IPS-18c (cell line): ENCODE data around the gene CYS1.
A peak's percentile ranks its signal among the peaks of the same experiment; 100 is the strongest.
"Not testable (repeated sequence)": the region's sequence is repeated elsewhere in the genome, so short reads cannot be mapped to it uniquely, and the experiment has no call there.

Experiments used
- H3K4me3 ChIP-seq: 2 replicates; pipeline ENCODE4 v1.7.0; 2013; ENCODE audit warnings: low read depth, mild to moderate bottlenecking, low read length, moderate library complexity; ENCODE audit not compliant: insufficient read depth
- H3K9me3 ChIP-seq: one replicate; pipeline ENCODE4 v1.6.1; 2013; ENCODE audit warnings: mild to moderate bottlenecking, low read length, moderate library complexity; ENCODE audit not compliant: control insufficient read depth, insufficient read depth

Gene CYS1

DNA sequence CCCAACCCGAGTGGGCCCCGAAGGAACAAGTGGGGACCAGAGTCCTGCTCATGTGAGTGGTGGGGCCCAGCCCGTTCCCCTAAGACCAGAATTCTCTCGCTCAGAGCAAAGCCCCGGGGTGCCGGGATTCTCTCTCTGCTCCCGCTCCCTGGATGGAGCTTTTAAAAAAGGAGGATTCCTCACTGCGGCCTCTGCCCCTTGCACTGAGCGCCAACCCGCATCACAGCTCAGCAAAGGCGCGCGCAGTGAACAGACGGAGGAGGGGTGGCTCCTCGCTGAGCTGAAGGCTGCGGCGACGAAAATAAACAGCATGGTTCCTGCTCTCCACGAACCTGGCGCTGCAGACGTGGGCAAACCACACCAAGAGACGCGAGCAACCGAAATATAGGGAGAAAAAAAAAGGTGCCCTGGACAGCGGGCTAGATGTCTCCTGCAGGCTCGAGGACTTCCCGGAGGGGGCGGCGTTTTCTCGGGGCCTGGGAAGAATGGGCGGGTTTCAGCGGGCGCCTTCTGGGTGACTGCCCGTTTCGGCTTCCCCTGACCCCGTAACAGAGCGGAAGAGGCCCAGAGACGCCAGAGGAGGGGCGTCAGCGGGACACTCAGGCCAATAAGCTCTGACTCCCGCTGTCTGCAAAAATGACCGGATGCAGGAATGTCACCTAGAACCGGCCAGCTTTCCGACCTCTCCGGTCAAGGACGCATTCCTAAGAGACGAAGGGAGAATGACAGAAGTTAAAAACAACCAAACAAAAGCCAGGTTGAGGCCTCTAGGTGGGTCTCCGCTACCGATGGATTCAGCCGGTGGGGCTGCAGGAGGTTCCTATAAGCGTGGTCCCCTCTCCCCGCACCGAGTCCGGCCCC lies 37.7 kb downstream of the CYS1 start:
- no peaks in the 10 kb centered on the region for H3K9me3 ChIP-seq

DNA sequence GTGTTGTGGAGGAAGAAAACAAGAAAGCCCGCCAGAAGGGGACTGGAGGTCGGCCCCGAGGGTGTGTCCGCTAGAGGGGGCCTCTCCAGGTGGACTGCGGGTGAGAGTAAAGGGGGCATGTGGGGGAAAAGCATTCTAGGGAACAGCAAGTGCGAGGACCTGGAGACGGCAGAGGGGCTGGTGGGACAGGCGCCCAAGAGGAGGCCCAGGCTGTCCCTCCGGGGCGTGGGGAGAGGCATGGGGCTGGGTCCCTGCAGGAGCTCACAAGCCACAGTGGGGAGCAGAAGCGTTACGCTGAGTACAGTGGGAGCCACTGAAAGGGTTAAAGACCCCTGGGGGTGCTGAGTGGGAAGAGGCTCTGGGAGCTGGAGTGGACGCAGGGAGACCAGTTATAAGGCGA lies 38.5 kb downstream of the CYS1 start:
- H3K9me3 ChIP-seq, result no peaks in the 10 kb centered on the region
- H3K4me3 ChIP-seq, result no peak overlapping the region

More for the DNA sequence above, 37.7 kb downstream of the CYS1 start:
- peak overlapping the region; percentile 51 for H3K4me3 ChIP-seq

DNA sequence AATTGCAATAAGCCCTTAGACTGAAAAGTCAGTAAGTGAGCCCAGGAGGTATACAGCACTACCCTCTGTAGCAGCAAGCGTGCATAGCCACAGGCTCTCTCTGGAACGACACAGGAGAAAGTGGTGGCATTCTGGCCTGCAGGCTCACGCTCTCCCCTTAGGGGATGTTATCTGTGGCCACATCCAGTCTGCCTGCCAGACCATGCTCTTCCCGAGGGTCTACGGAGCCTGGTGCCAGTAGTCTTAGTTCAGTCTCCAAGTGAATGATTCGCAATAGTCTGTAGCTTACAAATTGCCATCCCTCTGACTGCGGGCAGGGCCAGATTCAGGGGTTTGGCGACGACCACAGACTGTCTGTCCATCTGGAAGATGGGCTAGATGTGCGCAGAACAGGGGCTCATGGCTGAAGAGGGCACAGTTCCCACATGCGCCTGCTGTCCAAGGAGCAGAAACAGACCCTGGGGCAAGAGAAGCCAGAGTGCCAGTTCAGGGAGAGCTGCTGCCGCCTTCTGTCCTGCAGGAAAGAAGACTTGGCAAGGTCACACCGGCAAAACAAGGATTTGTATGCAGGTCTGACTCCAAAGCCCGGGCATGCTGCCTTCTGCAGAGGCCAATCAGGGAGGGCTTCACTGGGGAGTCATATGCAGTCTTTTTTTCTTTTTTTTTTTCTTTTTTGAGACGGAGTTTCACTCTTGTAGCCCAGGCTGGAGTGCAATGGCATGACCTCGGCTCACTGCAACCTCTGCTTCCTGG lies 40.4 kb downstream of the CYS1 start:
- no peaks in the 10 kb centered on the region for H3K9me3 ChIP-seq
- no peak overlapping the region for H3K4me3 ChIP-seq

DNA sequence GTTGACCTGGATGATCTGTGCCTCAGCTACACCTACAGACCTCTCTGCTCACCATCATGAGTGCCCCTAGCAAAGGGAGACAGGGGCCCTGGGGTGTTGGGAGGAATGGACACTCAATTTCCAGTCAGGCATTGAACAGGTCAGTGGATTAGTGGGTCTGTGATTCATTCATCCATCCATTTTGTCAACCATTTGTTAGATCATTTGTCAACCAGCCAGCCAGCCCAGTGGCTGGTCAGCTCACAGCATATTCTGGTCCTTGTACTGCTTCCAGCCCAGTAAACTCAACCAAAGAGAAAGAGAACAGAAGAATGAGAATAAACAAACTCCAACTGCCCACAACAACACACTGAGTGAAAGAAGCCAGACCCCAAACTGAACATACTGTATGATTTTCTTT lies 41.5 kb downstream of the CYS1 start:
- Histone ChIP-seq H3K9me3 (no peaks in the 10 kb centered on the region), H3K4me3 (no peak overlapping the region)

DNA sequence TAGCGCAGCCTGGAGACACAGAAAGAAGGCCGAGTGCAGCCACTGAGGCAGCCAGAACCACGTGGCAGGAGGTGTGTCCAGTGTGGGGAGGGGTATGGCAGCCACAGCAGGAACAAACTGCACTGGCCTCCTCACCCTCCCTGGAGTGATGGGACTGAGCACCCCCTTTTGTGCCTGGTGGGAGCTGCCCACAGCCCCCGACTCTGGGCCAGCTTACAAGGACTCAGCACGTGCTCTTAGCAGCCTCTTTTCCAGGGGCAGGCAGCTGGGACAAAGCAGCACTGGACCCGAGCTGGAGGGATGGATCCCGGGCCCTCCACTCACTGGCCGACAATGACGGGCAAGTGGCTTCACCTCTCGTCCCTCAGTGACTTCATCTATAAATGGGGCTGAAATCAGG lies 42.1 kb downstream of the CYS1 start:
- no peak overlapping the region for H3K4me3 ChIP-seq
- no peaks in the 10 kb centered on the region for H3K9me3 ChIP-seq

DNA sequence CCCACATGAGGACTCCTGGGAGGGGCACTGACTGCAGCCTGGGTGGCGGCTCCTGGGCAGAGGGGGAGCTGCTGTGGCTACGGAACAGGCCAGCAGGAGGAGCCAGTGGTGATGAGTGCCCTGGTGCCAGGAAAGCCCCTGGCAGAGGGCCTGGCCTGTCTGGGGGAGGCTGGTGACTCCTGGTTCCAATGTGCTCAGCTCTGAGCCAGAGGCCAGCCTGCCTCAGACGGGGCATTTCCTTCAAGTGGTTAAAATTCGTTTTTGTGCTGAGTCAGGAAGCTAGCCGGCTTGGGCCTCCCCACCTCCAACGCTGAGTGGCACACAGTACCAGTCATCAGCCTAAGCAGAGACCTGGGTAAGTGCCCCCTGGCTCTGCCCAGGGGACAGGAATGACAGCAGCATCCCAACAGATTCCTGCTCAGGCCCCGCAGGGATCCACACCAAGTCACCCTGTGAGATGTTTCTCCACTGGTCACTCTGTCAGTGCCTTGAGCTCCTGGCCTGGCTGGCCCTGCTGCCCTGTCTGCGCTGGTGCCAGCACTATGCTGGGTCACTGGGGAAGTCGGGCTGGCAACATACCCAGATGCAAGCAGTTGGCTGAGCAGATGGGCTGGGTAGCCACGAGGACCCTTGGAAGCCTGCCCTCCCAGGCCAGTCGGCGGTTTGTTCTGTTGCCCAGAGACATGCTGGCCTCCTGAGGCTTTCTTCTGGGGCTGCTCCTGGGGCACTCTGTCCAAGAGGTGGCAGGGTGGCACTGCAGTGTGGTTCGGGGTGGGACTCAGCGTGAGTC lies 43.9 kb downstream of the CYS1 start:
- H3K4me3 ChIP-seq, result no peak overlapping the region
- no peaks in the 10 kb centered on the region for H3K9me3 ChIP-seq

DNA sequence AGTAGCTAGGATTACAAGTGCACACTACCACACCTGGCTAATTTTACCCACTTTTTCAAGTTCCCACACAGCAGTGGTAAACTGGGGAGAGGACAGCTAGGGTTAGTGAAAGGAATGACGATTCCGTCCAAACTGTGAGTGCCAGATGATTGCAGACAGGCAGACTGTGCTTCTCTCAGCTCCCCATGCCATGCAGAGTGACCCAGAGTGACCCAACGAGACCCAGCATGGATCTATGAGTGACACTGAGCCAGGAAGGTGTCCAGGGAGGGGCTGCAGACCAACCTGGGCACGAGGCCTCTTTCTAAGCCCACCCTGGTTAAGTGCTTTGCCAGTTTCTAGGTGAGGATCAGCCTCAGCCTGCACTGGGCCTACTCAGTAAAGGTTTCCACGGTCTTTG lies 44.6 kb downstream of the CYS1 start:
- Histone ChIP-seq H3K4me3 (no peak overlapping the region), H3K9me3 (no peaks in the 10 kb centered on the region)

DNA sequence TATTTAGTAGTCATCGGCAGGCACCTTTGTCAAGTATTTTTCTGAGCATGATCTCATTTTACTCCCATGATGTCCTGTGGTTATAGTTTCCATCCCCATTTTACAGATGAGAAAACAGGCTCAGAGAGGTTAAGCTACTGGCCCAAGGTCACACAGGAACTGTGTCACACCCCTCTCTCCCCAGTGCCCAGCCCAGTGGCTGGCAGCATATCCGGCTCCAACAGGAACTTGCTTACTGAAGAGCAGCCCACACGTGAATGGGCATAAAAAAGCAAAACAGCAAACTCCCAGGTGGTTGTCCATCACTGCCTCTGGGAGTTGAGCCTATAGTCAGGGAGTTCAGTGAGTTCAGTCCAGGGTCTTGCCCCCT lies 45.2 kb downstream of the CYS1 start:
- H3K4me3 ChIP-seq, result no peak overlapping the region
- no peaks in the 10 kb centered on the region for H3K9me3 ChIP-seq

DNA sequence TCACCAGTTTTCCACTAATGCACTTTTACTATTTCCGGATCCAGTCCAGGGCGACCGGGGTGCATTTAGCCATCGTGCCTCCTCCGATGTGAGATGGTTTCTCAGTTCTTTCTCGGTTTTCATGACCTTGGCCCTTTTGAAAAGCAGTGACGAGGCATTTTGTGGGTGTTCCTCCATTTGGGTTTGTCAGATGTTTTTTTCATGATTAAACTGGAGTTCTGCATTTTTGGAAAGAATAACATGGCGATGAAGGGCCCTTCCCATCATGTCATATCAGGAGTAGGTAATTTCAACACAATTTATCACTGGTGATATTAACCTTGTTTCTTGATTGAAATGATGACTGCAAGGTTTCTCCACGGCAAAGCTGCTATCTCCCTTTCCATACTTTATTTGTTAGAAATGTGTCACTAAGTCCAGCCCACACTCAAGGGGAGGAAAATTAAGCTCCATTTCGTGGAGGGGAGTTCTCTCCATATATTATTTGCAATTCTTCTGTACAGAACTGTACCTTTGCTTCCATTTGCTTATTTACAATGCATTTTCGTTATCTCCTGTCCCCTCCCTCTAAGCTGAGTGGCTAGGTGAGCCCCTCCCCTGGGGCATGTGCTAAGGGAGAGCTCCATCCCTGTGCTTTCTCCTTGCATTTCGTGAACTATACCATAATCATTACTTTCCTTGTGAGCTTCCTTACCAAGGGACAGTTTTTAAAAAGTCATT lies 45.7 kb downstream of the CYS1 start:
- Histone ChIP-seq H3K9me3 (no peaks in the 10 kb centered on the region), H3K4me3 (no peak overlapping the region)

DNA sequence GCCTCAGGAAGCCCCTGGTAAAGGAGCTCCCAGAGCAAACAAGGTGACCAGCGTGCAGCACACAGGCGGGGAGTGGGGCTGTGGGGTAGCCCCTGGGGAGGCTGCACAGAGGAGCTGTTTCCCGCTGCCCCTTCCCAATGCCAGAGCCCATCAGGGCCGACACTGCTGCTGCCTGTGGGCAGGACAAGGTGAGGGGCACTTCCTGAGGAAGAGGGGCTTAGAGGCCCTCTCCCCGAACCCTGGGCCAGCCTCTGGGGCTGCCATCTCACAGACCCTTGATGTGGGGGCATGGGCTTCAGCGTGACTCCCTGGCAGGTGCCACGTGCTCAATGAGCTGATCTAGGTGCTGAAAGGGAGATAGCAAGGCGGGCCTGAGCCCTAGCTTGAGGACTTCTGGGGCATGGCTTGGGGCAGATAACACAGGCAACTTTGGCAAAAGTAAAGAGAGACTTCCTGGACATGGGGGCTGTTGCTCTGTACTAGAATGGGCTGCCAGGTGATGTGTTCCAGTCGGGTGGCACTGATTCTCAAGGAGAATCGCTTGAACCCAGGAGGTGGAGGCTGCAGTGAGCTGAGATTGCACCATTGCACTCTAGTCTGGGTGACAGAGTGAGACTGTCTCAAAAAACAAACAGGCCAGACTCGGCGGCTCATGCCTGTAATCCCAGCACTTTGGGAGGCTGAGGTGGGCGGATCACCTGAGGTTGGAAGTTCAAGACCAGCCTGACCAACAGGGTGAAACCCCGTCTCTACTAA lies 46.8 kb downstream of the CYS1 start:
- no peak overlapping the region for H3K4me3 ChIP-seq
- no peaks in the 10 kb centered on the region for H3K9me3 ChIP-seq

DNA sequence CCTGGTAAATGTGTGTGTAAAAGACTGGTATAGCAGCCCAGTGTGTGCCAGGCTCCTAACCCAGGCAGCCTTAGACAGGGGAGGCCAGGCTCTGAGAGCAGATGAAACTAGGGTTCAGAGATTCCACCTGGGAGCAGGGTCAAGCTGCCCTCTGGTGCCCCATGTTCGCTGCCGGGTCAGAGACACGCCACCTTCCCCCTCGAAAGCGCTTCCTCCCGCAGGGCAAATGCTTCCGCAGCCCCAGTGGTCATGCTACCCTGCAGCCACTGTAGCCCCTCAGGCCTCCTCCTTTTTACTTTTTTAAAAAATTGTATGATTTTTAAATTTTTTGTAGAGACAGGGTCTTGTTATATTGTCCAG lies 47.5 kb downstream of the CYS1 start:
- H3K4me3 ChIP-seq, result no peak overlapping the region
- H3K9me3 ChIP-seq, result no peaks in the 10 kb centered on the region

DNA sequence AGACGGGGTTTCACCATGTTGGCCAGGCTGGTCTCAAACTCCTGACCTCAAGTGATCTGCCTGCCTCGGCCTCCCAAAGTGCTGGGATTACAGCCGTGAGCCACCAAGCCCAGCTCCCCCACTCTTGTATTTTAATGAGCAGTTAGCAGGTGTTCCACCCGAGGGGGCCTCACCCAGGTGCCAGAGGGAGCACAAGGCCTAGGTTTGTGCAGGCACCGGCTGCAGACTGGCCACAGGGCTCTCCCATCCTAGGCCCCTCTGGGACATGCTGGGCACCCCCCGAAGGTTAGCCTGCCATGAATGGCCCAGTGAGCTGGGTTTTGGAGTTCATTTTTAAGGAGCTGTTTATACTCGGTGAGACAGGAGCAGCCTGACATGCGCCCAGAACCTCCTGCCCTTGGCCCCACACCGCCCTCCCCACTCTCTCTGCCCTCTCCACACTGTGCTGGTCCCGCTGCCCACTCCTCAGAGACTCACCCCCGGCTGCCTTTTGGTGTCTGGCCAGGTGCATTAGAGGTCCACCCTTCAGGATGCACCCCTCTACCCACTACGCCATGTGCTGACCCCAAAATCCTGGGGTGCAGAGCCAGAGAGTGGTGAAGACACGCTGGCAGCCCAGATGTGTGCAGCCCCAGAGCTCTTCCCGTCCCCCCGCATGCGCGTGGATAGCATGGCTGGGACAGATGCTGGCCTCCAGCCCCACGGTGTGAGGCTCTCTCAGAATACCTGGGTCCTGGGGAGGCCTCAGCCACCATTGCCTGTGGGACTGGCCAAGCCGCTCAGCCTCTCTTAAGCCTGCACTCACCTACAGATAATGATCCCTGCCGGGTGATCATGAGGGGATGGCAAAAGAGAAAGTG lies 48.1 kb downstream of the CYS1 start:
- H3K4me3 ChIP-seq, result no peak overlapping the region
- no peaks in the 10 kb centered on the region for H3K9me3 ChIP-seq

DNA sequence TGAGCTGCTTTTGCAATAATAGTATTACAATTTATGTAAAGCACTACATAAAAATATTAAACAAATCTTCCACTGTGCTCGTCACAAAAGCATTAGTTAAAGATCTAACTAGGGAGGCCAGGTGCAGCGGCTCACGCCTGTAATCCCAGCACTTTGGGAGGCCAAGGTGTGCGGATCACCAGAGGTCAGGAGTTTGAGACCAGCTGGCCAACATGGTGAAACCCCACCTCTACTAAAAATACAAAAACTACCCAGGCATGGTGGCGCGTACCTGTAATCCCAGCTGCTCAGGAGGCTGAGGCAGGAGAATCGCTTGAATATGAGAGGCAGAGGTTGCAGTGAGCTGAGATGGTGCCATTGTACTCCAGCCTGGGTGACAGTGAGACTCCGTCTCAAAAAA lies 49.4 kb downstream of the CYS1 start:
- not testable (repeated sequence) for H3K4me3 ChIP-seq, H3K9me3 ChIP-seq

DNA sequence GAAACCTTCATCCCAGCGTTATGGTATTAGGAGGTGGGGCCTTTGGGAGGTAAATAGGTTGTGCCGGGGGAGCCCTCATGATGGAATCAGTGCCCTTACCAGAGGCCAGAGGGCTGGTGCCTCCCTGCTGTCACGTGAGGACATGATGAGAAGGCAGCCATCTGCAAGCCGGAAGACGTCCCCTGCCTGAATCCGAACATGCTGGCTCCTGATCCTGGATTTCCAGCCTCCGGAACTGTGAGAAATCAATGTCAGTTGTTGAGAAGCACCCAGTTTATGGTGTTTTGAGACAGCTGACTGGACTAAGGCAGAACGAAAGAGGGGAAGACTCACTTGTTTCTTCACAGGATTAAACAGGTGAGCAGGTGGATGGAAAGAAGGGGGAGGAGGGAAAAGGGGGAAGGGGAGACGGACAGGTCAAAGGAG lies 49.9 kb downstream of the CYS1 start:
- no peak overlapping the region for H3K4me3 ChIP-seq
- no peaks in the 10 kb centered on the region for H3K9me3 ChIP-seq

DNA sequence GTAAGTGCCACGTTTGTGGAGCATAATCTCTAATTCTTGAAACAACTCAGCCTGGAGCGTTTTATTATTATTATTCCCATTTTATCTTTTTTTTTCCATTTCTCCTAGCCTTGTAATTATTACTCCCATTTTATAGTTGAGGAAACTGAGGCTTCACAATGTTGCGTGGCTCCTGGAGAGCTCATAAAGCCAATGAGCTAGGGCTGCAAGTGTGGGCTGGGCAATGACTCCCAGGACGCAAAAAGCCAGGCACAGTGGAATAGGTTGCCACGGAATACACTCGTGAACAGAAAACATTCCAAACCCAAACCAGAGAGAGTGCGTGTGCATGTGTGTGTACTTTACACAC lies 50.4 kb downstream of the CYS1 start:
- no peaks in the 10 kb centered on the region for H3K9me3 ChIP-seq
- no peak overlapping the region for H3K4me3 ChIP-seq
